Stimulated activated naive CD4-positive, alpha-beta T cell treated with Interleukin-2 at 50 U/mL for 16 hours (primary cell): ENCODE results near the gene DSCAM.
"Not testable (repeated sequence)": the region's sequence is repeated elsewhere in the genome, so short reads cannot be mapped to it uniquely, and the experiment has no call there.

ENCODE experiments used
- DNase-seq: peaks from one replicate; lab custom pipeline; 2025; lab: John Stamatoyannopoulos, UW

DSCAM gene

GRCh38 chr21:40846587-40847411 is at the start of gene DSCAM:
Gene DSCAM (minus strand): TSS chr21:40847158. CDS start chr21:40846661, 497 bp downstream.
- DNase-seq, result no peak

DNA sequence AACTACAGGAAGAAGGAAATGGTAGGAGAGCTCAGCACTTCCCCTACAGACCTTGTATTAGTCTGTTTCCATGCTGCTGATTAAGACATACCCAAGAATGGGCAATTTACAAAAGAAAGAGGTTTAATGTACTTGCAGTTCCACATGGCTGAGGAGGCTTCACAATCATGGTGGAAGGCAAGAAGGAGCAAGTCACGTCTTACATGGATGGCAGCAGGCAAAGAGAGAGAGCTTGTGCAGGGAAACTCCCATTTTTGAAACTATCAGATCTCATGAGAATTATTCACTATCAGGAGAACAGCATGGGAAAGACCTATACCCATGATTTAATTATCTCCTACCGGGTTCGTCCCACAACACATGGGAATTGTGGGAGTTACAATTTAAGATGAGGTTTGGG is 48.7 kb upstream of the DSCAM start:
- not testable (repeated sequence) for DNase-seq

- DNase-seq, result no peak
Observed at GRCh38 chr21:40886931-40887330, 40.0 kb upstream of the DSCAM start.

- DNase-seq, result no peak
Observed at GRCh38 chr21:40886006-40886405, 39.0 kb upstream of the DSCAM start.

GRCh38 chr21:40882192-40882915 is 35.4 kb upstream of the DSCAM start:
- no peak for DNase-seq

DNA sequence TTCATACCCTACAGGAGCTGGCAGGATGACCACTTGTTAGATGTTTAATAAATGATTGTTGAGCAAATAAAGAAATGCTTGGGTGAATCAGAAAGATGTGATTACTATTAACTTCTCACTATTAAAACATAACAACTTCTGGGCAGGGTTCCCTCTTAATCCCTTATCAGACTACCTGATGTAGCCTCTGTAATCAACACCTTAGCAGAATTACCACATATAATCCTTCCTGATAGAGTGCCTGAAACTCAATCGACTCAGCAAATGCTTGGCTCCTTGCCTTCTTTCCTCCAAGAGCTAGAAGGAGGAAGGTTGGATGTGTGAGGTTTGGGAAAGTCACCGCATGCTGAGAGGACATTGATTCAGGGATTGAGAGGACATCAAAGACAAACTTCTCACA is 34.8 kb upstream of the DSCAM start:
- no peak for DNase-seq

DNA sequence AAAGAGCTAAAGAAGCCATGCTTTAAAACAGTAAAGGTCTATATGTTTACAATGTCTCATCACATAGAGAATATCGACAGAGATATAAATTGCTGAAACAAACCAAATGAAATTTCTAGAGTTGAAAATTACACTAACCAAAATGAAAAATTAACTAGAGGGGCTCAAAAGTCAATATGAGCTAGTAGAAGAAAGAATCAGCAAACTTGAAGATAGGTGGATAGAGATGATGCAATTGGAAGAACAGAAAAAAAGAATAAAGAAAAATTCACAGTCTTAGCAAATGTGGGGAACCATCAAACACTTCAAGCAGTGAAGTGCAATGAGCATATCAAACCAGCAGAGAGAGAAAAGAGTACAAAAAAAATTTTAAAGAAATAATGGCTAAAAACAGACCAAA is 24.1 kb upstream of the DSCAM start:
- no peak for DNase-seq

DNA sequence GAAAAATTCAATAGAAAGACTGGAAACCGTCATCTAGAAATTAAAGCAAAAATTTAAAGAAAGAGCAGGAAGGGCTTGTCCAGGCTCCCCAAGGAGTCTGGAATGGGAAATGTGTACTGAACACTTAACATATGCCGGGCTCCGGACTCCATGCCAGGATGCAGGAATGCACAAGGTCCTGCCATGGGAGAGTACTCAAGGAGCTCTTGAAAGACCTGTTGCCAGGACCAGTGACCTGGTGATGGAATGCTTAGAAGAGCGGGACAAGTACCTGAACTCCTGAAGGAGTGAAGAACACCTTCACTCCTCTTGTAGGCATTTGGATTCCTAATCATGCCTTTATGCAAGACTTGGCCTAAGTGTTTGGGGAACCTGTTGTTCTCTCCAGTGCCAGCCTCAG is 16.9 kb upstream of the DSCAM start:
- DNase-seq, result no peak

GRCh38 chr21:40858517-40858916 is 11.6 kb upstream of the DSCAM start:
- DNase-seq, result no peak

GRCh38 chr21:40853956-40854688 is 7.2 kb upstream of the DSCAM start:
- no peak for DNase-seq

GRCh38 chr21:40852563-40852962 is 5.6 kb upstream of the DSCAM start:
- no peak for DNase-seq

DNA sequence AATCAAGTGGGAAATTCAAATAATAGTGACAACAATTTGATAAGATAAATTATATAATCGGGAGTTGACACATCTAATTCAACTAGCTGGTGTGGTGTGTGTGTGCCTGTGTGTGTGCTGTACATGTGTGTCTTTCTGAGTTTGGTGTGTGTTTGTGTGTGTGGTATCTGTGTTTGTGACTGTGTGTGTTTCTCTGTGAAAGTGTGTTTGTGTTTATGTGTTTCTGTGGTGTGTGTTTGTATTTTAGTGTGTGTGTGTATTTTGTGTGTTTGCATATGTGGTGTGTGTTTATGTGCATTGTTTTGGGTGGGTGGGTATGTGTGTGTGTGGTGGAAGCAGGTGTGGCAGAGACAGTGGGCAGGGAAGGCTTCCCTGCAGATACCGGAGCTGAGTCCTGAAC is 4.8 kb upstream of the DSCAM start:
- no peak for DNase-seq

- no peak for DNase-seq
Observed at GRCh38 chr21:40850071-40850470, 3.1 kb upstream of the DSCAM start.

- no peak for DNase-seq
Observed at GRCh38 chr21:40847951-40848350, 993 bp upstream of the DSCAM start.

DNA sequence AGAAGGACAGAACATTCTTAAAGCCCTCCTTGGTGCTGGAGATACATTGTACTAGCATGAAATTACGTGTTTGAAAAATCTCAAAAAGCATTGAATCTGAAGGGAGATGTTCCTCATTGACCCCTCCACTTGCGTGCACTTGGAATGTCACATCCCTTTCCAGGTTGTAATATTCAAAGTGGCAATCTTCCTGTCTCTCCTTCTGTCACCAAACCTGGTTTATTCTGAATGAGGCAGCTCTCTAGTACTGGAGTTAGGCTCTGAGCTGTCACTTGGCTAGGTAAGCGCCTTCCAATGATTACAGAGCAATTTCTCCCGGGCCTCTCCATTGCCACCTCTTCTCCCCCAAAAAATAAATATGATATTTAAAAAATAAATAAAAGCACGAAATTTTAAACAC is 855 bp downstream of the DSCAM start:
- no peak for DNase-seq

DNA sequence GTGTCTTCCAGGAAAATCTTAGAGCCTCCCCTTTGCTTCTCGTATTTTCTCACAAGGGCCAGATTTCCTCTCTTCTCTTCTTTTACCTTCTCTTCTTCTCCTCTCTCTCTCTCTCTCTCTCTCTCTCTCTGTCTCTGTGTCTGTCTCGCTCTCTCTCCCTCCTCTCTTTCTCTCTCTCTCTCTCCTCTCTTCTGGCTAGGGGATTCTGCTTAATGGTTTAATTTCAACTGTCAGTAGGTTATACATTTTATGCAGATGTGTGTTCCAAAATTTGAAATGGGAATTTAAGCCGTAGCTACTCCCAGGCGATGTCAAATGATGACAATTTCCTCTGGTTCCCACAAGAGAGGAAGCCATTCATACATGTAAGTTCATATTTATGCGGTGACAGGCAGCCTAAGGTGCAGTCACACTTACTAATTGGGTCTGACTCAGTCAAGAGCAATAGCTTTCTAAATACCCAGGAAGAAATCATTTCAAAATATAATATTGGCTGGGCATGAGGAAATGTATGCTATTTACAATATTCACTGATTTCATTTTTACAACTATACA is 1.4 kb downstream of the DSCAM start:
- DNase-seq, result no peak

GRCh38 chr21:40844935-40845334 is 2.0 kb downstream of the DSCAM start:
- DNase-seq, result no peak

- no peak for DNase-seq
Observed at GRCh38 chr21:40842197-40842552, 4.8 kb downstream of the DSCAM start.

DNA sequence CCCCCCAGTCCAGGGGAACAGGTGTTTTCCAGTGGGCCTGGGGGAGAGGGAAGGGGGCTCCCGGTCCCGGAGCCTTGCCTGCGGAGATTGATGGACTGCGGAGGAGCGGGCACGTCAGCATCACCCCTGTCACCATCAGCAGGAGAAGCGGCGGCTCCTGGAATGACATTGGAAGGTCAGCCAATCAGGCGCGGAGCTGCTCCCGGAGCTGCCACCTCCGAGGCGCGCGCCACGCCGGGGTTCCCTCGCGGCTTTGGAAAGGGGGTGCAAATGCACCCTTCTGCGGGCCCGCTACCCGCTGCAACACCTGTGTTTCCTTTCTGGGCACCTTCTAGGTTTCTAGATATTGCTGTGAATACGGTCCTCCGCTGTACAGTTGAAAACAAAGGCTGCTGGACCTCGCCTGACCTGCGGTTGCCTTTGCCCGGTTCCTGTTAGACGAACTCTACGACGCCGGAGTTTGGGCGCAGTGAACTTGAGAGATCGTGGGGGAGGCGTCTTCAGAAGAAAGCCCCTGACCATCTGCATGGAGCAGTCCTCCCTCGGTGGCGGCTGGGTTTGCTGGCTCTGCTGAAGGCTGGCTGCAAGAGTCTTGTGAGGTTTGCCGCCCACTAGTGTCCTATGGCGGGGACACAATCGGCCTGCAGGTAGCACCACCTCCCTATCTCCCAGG is 5.3 kb downstream of the DSCAM start:
- no peak for DNase-seq

GRCh38 chr21:40840401-40841125 is 6.4 kb downstream of the DSCAM start:
- no peak for DNase-seq

- no peak for DNase-seq
Observed at GRCh38 chr21:40839521-40839920, 7.4 kb downstream of the DSCAM start.
